SIG-M5 (cell line): ENCODE measurements around the gene ARHGAP32.
"Not testable (repeated sequence)": the region's sequence is repeated elsewhere in the genome, so short reads cannot be mapped to it uniquely, and the experiment has no call there.

ENCODE experiments used
- DNase-seq: peaks from one replicate; lab custom pipeline; 2025; lab: John Stamatoyannopoulos, UW

The ARHGAP32 gene

GRCh38 chr11:129202646-129203045, 10.5 kb upstream of the ARHGAP32 start:
- DNase-seq, result no peak

DNA sequence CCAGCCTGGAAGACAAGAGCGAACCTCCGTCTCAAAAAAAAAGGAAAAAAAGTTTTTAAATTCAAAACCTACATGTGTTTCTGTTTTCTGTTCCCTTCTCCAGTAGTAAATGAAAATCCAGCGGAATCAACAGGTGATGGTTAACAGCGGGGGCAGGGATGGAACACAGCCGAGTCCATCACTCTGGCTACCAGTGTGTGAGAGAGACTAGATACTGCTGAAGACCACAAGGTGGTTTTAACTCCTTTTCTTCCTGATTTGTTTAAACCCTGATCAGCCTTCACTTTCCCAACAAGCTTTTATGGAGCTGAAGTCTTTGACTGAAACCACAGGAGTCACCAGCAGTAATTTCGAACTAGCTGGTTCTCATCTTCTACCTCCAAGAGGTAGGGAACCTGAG, 3.6 kb upstream of the ARHGAP32 start:
- DNase-seq, result no peak

DNA sequence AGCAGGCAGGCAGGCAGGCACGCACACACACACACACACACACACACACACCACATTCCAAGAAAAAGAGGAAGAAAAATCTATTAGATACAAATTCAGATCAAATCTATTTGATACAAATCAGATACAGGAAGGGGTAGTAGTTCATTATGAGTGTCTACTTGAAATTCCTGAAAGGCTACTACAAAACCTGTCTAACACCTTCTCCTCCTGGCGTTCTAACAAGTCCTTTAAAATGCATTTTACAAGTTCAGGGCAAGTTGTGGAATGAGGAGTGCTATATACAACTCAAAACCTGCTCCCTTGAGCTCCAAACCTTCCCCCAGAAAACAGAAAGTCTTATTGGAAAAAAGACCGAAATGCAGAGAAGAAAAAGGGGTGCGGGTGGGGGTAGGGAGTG, 476 bp downstream of the ARHGAP32 start:
- DNase-seq, result no peak

GRCh38 chr11:129190087-129190486, 2.0 kb downstream of the ARHGAP32 start:
- no peak for DNase-seq

DNA sequence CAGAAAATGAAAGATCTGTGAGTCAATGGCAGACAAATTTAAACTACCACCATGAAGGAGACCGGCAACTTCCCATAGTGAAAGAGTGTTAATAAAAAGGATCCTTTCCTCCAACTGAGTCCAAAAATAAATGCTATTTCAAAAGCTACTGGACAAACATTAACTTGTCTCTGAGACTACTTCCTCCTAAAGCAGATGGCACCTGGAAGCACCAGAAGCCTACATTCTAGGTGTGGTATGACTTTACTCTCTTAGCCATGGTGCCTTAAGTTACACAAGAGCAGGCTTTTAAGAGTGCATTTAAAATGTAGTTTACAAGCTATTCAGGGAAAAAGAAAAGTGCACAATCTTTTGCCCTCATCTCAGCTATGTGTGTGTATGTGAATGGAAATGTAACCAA, 2.5 kb downstream of the ARHGAP32 start:
- no peak for DNase-seq

DNA sequence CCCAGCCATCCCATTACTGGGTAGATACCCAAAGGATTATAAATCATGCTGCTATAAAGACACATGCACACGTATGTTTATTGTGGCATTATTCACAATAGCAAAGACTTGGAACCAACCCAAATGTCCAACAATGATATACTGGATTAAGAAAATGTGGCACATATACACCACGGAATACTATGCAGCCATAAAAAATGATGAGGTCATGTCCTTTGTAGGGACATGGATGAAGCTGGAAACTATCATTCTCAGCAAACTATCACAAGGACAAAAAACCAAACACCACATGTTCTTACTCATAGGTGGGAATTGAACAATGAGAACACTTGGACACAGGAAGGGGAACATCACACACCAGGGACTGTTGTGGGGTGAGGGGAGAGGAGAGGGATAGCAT, 7.0 kb downstream of the ARHGAP32 start:
- DNase-seq, result not testable (repeated sequence)

- no peak for DNase-seq
These were observed 7.5 kb downstream of the ARHGAP32 start for GRCh38 chr11:129184581-129184980.

GRCh38 chr11:129167315-129167714, 24.8 kb downstream of the ARHGAP32 start:
- DNase-seq, result no peak

DNA sequence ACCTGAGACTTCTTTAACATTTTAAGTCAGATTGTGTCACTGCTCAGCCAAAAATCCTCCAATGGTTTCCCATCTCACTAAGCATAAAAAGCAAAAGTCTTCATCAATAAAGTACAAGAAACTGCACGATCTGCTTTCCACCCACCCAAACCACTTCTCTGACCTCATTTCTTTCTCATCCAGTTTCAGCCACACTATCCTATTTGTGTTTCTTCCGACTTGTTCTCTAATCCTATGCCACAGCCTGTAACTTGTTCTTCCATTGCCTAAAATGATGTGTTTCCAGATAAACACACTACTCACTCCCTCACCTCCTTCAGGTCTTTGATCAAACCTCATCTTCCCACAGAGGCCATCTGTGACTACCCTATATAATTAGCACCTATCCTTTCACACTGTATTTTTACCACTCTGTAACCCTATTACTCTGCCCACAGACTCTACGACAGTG, 28.4 kb downstream of the ARHGAP32 start:
- DNase-seq, result no peak

- DNase-seq, result not testable (repeated sequence)
These were observed 35.0 kb downstream of the ARHGAP32 start for GRCh38 chr11:129157080-129157479.

GRCh38 chr11:129155745-129156144, 36.4 kb downstream of the ARHGAP32 start:
- no peak for DNase-seq

GRCh38 chr11:129148487-129148886, 43.6 kb downstream of the ARHGAP32 start:
- no peak for DNase-seq

GRCh38 chr11:129146191-129146590, 45.9 kb downstream of the ARHGAP32 start:
- DNase-seq, result no peak

GRCh38 chr11:129145276-129145675, 46.8 kb downstream of the ARHGAP32 start:
- DNase-seq, result no peak

- DNase-seq, result no peak
These were observed 47.9 kb downstream of the ARHGAP32 start for GRCh38 chr11:129144256-129144655.

DNA sequence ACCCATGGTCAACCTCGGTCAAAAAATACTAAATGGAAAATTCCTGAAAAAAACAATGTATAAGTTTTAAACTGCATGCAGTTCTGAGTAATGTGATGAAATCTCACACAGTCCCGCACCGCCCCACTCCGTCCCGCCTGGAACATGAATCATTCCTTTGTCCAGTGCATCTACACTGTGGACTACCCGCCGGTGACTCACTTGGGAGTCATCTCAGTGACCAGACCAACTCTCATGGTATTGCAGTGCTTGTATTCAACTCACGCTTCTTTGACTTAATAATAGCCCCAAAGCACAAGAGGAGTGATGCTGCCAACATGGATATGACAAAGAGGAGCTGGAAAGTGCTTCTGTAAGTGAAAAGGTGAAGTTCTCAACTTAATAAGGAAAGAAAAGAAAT, 48.8 kb downstream of the ARHGAP32 start:
- no peak for DNase-seq

DNA sequence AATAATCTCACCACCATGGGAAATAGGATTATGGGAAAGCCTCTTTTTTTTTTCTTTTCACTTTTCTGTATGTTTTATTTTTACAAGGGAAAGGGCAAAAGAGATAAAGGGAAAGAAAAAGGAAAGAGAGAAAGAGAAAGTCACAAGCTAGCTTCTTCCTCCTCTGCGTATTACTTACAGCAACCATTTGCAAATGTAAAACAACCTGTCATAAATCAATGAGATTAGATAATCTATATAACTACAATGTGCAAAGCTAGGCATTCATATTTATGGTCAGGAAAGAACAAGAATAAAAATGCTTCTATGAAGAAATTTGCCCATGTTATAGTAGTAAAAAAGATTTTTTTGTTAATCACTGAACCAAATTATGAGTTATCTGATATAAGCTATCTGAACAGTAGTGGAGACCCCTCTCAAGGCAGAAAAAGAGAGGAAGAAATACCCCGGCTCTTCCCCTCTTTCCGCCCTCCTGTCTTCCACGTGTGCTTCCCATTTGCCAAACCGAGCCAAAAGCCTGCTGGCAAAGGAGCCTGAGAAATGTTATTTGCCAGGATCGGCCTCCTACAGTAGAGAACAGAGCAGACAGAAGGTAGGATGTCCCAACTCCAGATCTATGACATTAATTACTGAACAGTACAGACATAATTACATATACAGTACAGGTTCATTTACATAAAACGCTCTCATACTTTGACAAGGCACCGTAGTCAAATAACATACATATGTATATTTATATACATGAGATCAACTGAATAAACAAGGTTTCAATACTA, 50.2 kb downstream of the ARHGAP32 start:
- no peak for DNase-seq

DNA sequence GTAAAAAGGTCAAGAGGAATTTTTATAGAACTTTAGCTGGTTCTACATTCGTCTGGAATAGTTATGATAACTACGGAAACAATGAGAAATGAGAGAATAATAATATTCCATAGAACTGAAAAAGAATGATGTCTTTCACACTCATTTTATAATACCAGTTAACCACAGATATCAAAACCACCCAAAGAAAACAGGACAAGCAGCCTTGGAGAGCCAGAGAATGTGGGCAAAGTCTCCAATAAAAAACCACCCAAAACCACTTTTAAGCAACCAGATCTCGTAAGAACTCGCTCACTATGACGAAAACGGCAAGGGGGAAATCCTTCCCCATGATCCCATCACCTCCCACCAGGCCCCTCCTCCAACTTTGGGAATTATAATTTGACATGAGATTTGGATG, 60.8 kb downstream of the ARHGAP32 start:
- DNase-seq, result no peak

DNA sequence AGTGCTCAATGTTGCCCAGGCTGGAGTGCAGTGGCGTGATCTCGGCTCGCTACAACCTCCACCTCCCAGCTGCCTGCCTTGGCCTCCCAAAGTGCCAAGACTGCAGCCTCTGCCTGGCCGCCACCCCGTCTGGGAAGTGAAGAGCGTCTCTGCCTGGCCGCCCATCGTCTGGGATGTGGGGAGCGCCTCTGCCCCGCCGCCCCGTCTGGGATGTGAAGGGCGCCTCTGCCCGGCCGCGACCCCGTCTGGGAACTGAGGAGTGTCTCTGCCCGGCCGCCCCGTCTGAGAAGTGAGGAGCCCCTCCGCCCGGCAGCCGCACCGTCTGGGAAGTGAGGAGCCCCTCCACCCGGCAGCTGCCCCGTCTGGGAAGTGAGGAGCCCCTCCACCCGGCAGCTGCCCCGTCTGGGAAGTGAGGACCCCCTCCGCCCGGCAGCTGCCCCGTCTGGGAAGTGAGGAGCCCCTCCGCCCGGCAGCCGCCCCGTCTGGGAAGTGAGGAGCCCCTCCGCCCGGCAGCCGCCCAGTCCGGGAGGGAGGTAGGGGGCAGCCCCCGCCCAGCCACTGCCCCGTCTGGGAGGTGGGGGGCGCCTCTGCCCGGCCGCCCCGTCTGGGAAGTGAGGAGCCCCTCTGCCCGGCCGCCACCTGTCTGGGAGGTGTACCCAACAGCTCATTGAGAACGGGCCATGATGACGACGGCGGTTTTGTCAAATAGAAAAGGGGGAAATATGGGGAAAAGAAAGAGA, 63.1 kb downstream of the ARHGAP32 start:
- DNase-seq, result not testable (repeated sequence)

DNA sequence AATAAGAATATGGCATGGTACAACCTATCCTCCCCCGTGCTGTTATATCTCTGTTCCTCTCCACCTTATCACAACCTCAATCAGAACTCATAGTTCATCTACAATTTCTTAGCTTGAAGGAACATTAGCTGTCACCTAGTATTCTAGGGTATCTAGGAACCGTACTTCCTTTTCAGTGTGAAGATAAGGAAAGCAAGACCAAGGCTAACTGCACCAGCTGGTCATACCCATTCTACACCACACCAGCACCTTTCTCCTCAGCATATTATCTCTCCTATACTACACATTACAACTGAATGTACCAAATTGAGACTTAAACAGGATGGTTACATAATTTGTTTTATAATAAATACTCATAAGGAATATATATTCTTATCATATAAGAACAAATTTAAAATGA, 73.1 kb downstream of the ARHGAP32 start:
- no peak for DNase-seq

- DNase-seq, result no peak
These were observed 74.4 kb downstream of the ARHGAP32 start for GRCh38 chr11:129117595-129118350.
